Vagina (tissue), 2 donors: ENCODE measurements around the gene STAMBP.

Experiments
- POLR2A ChIP-seq, 2 donors: fragments of 450-650 bp; IDR thresholded peaks; one replicate each; pipeline ENCODE4 v1.6.1; 2017; ENCODE audit warnings: antibody characterized with exemption in 2 of 2, mild to moderate bottlenecking in 2 of 2, moderate library complexity in 2 of 2
- TF ChIP-seq, protein P1 (sequence below), 3 experiments: fragments of 450-650 bp in 2 of 3; fragments of 200-600 bp in 1 of 3; sonication (generic) in 1 of 3; IDR thresholded peaks; one replicate each; pipeline ENCODE4 v1.5.1; 2017 to 2019; ENCODE audit warnings: antibody characterized with exemption in 3 of 3, mild to moderate bottlenecking in 2 of 3, moderate library complexity in 2 of 3

DNA sequence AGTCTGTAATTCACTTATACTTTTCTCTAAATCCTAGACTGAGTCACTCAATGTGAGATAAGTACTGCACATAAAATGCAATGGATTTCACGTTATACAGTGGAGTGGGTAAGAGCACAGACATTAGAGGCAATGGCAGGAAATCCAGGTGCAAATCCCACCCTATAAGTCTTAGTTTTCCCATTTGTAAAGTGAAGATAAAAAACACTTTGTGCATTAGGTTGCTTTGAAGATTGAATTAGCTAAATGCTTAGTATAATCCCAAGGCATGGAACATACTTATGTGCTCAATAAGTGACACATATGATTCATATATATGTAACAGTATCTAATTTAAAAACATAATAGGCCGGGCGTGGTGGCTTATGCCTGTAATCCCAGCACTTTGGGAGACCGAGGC lies 74.6 kb downstream of the STAMBP start:
- TF ChIP-seq, protein P1, sequence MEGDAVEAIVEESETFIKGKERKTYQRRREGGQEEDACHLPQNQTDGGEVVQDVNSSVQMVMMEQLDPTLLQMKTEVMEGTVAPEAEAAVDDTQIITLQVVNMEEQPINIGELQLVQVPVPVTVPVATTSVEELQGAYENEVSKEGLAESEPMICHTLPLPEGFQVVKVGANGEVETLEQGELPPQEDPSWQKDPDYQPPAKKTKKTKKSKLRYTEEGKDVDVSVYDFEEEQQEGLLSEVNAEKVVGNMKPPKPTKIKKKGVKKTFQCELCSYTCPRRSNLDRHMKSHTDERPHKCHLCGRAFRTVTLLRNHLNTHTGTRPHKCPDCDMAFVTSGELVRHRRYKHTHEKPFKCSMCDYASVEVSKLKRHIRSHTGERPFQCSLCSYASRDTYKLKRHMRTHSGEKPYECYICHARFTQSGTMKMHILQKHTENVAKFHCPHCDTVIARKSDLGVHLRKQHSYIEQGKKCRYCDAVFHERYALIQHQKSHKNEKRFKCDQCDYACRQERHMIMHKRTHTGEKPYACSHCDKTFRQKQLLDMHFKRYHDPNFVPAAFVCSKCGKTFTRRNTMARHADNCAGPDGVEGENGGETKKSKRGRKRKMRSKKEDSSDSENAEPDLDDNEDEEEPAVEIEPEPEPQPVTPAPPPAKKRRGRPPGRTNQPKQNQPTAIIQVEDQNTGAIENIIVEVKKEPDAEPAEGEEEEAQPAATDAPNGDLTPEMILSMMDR (IDR thresholded peaks at IDR 0.05) = no peak
- TF ChIP-seq POLR2A (IDR thresholded peaks at IDR 0.05) = no peak
